ENCODE results near the gene SMAD2.

Gene SMAD2

DNA sequence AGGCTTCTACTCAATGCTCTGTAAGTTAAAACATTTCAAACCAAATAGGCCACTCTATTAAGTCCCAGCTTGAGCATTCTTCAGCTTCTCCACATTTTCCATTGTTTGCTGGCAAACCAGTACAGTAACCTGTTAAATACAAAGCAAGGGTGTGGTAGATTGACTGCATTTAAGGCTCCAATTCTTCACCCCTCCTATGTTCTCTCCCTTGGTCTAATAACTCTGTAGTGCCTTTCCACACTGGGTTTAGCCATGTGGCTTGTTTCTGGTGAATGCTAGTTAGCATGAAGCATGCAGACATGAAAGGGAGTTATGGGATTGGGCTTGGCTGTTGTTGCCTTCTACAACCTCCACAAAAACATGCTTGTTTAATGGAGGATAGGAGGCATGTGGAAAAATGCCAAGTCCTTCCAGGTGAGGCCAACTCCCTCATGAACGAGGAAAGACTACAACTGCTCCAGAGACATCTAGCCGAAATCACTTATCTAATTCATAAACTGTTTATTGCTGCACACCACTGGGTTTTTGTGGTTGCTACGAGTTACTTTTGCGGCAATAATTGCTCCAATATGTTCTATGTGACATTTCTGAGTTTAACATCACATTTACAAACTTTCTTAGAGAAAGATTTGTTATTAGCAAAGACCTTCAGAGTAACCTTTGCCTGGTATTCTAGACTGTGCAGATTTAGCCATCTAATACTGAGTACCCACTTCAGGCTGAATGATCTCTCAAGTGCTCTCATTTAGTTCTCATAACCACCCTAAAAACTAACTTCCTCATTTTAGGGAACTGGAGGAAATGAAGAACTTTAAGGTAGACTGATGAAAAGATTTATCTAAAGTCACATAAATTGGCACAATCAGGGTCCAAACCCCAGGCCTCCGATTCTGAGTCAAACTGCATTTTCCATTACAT, 104.0 kb downstream of the SMAD2 start:
- Histone ChIP-seq H3K27me3 (replicated peaks; ENCODE audit: control insufficient read depth, insufficient read depth, low read length) (no peaks in the 10 kb centered on the region), H3K4me3 (replicated peaks; ENCODE audit: low read depth, low read length) (no peak overlapping the region), H3K36me3 (ENCODE audit: control insufficient read depth, insufficient read depth, low read length) (peaks cover 2% of the 10 kb centered on the region)
- TF ChIP-seq, protein P1, sequence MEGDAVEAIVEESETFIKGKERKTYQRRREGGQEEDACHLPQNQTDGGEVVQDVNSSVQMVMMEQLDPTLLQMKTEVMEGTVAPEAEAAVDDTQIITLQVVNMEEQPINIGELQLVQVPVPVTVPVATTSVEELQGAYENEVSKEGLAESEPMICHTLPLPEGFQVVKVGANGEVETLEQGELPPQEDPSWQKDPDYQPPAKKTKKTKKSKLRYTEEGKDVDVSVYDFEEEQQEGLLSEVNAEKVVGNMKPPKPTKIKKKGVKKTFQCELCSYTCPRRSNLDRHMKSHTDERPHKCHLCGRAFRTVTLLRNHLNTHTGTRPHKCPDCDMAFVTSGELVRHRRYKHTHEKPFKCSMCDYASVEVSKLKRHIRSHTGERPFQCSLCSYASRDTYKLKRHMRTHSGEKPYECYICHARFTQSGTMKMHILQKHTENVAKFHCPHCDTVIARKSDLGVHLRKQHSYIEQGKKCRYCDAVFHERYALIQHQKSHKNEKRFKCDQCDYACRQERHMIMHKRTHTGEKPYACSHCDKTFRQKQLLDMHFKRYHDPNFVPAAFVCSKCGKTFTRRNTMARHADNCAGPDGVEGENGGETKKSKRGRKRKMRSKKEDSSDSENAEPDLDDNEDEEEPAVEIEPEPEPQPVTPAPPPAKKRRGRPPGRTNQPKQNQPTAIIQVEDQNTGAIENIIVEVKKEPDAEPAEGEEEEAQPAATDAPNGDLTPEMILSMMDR (IDR thresholded peaks at IDR 0.05; ENCODE audit: insufficient read depth, low read length, poor library complexity, severe bottlenecking), result no peak
- DNase-seq (ENCODE audit: extremely low read depth, insufficient read length), result no peak

DNA sequence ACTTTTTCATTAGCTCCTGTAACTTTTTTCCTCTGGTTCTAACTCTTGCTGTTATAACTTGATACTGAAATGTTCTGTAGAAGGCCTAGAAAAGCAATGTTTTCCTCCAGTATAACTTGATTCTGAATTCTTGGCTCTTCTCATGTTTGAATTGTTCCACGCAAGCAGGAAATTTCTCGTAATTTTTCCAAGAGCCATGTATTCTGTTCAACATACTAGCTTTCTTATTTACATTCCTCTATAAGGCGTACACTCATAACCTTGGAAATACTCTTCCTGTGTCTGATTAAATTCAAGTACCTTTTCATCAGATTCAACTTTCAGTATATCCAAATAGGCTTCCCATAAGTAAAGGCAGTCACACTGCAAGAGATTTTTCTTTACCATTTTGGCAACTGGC, 109.1 kb downstream of the SMAD2 start:
- TF ChIP-seq, protein P1 (IDR thresholded peaks at IDR 0.05; ENCODE audit: insufficient read depth, low read length, poor library complexity, severe bottlenecking), result no peak
- DNase-seq (ENCODE audit: extremely low read depth, insufficient read length), result no peak
- Histone ChIP-seq H3K27me3 (replicated peaks; ENCODE audit: control insufficient read depth, insufficient read depth, low read length) (no peaks in the 10 kb centered on the region), H3K36me3 (ENCODE audit: control insufficient read depth, insufficient read depth, low read length) (peaks cover 2% of the 10 kb centered on the region), H3K4me3 (replicated peaks; ENCODE audit: low read depth, low read length) (no peak overlapping the region)

DNA sequence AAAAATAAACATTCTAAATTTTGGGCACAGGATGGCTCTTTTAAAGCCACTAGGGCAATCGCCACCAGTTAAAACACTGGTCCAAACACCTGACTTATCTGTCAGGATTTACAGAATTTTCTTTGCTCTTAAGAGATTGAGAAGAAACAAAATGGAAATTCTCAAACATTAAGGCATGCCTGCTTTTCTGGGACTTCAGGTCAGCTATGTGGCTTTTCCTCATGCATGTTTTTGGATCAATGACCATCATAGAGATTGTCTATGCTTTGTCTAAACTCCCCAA, 112.7 kb downstream of the SMAD2 start:
- TF ChIP-seq, protein P1 (IDR thresholded peaks at IDR 0.05; ENCODE audit: insufficient read depth, low read length, poor library complexity, severe bottlenecking), result no peak

DNA sequence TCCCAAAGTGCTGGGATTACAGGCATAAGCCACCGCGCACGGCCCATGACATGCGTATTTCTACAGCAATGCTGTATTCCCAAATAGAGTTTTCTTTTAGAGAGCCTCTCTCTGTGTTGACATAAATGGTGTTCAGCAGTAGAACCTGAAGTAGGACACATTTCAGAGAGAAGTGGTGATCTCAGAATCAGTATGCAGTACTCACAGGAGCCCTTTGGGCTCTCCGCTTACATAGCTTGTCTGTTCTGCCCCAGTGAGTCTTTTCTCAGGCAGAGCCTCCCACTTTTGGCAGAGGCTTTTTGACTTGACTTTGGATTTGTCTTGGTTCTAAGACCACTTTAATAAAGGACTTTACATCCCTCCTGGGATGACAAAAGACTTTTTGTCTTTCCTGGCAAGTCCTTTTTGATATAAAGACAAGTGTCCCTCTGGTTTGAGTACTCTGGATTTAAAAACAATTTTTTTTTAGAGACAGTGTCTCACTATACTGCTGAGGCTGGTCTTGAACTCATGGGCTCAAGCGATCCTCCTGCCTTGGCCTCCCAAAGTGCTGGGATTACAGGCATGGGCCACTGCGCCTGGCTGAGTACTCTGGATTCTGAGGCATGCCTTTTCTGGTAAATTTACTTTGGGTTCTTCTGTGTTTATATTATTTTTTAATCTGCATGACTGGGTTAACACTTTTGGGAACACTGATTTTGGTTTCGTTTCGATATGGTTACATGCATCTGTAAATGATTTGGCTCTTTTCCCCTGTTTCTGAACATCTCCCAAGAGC, 113.3 kb downstream of the SMAD2 start:
- H3K36me3 ChIP-seq (ENCODE audit: control insufficient read depth, insufficient read depth, low read length), result no peaks in the 10 kb centered on the region
- no peaks in the 10 kb centered on the region for H3K27me3 ChIP-seq (replicated peaks; ENCODE audit: control insufficient read depth, insufficient read depth, low read length)
- TF ChIP-seq, protein P1 (IDR thresholded peaks at IDR 0.05; ENCODE audit: insufficient read depth, low read length, poor library complexity, severe bottlenecking), result no peak
- DNase-seq (ENCODE audit: extremely low read depth, insufficient read length), result no peak
- H3K4me3 ChIP-seq (replicated peaks; ENCODE audit: low read depth, low read length), result no peak overlapping the region

More for the DNA sequence above, 112.7 kb downstream of the SMAD2 start:
- Histone ChIP-seq H3K4me3 (replicated peaks; ENCODE audit: low read depth, low read length) (no peak overlapping the region), H3K36me3 (ENCODE audit: control insufficient read depth, insufficient read depth, low read length) (no peaks in the 10 kb centered on the region), H3K27me3 (replicated peaks; ENCODE audit: control insufficient read depth, insufficient read depth, low read length) (no peaks in the 10 kb centered on the region)
- no peak for DNase-seq (ENCODE audit: extremely low read depth, insufficient read length)

DNA sequence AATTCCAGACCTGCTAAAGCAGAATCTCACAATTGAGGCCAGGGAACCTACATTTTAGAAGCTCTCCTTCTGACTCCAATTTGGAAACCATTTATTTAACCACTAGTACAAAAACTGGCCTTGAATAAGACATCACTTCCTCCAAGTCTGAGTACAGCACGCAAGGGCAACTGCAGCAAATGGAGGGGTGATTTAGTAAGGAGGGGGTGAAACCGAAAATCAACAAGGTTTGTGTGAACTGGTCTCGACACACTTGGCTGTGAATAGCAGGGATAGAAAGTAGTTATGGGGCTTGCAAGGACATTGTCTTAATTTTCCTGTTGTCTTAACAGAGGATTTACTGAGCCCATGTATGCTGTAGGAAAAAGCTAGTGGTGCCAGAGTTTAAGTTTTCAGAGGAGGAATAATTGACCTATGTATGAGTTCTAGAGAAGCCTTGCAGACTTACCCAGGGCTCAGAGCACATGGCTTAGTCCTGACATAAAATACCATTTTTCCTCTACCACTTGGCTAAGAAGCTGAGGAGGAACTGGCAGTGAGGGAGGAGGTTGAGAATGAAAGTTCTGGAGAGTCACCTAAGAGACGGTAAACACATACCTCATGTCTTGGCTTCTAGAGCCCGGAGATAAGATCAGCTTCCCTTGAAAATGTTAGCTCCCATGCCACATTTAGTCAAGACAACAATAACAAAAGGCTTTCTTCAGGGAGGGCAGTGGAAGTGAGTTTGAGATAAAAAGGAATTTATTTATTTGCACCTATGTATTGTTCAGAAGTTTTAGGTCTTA, 114.8 kb downstream of the SMAD2 start:
- no peak for DNase-seq (ENCODE audit: extremely low read depth, insufficient read length)
- H3K4me3 ChIP-seq (replicated peaks; ENCODE audit: low read depth, low read length), result no peak overlapping the region
- TF ChIP-seq, protein P1 (IDR thresholded peaks at IDR 0.05; ENCODE audit: insufficient read depth, low read length, poor library complexity, severe bottlenecking), result no peak
- no peaks in the 10 kb centered on the region for H3K27me3 ChIP-seq (replicated peaks; ENCODE audit: control insufficient read depth, insufficient read depth, low read length)
- H3K36me3 ChIP-seq (ENCODE audit: control insufficient read depth, insufficient read depth, low read length), result no peaks in the 10 kb centered on the region

Measured in GM06990 (cell line).